NCI-H1436 (cell line): ENCODE results near the gene HMGB1.
A peak's percentile ranks its signal among the peaks of the same experiment; 100 is the strongest.

ENCODE experiments used
- DNase-seq: peaks from one replicate; lab custom pipeline; 2025; lab: John Stamatoyannopoulos, UW

HMGB1 gene

GRCh38 chr13:30465593-30466357 is at the start of gene HMGB1:
Gene HMGB1 (minus strand): TSS chr13:30465936. CDS start chr13:30463680, 2,256 bp downstream.
- peak; percentile 94 for DNase-seq

DNA sequence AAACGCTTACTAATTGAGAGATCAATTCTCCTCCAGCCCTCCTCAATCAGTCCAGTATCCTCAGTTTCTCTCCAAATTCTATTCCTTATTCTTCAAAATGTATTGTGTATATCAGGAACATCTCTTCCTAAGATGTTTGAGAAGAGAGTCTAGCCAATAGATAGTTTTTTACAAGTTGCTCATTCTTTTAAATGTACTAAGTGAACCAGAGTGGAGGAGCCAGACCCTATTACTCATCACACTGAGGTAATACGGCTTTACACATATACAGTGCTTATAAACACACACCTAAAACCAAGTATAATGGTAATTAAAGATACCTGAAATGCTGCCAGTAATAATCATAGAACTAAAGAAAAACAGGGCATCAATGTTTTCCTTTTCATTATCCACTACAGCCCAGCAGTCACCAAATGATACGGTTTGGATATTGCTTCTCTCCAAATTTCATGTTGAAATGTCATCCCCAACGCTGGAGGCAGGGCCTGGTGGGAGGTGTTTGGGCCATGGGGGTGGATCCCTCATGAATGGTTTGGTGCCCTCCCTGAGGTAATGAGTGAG is 45.2 kb upstream of the HMGB1 start:
- no peak for DNase-seq

DNA sequence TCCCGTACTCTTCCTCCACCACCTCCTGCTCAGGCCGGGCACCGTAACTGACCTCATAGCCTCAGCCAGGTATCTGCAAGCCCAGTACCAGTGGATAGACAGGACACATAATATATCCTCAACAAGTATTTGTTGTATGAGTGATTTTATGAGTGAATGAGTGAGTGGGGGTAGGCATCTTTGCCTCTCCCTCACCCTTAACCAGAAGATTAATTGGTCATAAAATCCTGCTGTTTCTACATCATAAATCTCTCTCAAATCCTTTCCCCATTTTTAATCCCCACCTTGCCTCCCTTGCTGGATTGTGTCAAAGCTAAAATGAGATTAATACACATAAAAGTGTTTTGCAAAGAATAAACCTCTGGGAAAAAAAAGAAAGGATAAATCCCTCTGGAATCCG is 44.4 kb upstream of the HMGB1 start:
- no peak for DNase-seq

GRCh38 chr13:30509254-30510050 is 43.7 kb upstream of the HMGB1 start:
- DNase-seq = no peak

DNA sequence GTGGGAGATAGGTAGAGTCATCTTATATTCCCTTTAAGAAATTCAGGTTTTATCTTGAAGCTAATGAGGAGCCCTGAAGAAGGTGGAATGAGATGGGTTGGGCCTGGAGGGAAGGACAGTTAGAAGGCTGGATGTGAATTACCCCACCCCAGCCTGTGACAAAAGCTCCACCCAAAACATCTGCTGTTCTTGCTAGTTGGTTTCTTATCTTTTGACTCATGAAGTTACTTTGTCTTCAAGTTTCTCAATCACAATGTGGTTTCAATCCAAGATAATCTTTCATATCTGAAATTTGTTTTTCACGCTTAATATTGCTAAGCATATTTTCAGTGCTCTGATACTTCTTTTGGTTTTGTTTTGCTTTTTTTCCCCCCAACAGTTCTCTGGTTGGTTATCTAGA is 38.3 kb upstream of the HMGB1 start:
- no peak for DNase-seq

DNA sequence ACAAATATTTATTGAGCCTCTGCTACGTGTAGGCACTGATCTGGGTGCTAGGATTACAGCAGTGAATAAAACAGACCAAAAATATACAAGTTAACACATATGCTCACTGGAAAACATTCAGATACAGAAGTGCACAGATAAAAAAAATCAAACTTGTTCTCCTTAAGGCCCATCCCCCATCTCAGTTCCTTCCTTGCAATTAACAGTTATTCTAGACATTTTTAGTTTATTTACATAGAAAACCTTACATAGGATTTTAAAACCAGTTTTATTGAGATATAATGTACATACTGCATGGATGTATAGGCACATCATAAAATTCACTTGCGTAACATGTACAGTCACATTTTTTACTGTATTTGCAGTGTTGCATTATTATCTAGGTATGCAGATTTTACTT is 36.5 kb upstream of the HMGB1 start:
- DNase-seq = no peak

GRCh38 chr13:30499338-30499737 is 33.6 kb upstream of the HMGB1 start:
- no peak for DNase-seq

DNA sequence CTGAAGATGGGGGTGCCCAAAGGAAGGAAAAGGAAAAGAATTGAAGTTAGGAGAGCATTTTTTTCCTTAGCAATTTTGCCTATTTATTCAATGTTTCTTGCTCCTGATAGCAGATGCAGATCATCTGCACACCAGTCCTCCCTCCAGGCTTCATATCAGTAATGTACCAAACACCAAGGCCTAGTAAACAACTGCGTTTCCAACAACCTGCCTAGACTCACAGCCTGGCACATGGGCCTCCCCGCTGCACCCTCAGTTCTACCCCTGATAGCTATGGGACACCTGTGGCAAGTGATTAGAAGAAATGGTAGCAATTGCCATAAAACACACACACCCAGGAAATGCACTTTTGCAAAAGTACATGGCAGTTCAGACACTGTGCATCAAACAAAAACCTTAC is 30.4 kb upstream of the HMGB1 start:
- DNase-seq = no peak

GRCh38 chr13:30495746-30496145 is 30.0 kb upstream of the HMGB1 start:
- DNase-seq = no peak

- no peak for DNase-seq
Measured at GRCh38 chr13:30493658-30494381, 28.1 kb upstream of the HMGB1 start.

DNA sequence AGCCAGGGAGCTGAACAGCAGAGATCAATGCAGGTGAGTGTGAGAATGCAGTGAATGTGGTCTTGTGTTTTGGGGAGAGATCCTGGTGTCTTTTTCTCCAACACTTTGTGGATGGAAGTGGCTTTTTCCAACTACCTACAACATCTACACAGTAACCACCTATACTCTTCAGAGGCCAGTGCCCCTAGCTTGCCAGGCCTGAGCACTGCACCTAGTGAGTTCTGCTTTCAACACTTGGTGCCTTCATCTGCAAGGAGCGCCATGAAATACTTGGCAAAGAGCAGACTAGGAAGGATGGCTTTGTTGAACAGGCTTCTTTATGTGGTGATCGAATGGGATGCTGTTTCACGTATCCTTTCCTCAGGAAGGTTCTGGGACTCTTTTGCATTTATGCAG is 21.3 kb upstream of the HMGB1 start:
- no peak for DNase-seq

DNA sequence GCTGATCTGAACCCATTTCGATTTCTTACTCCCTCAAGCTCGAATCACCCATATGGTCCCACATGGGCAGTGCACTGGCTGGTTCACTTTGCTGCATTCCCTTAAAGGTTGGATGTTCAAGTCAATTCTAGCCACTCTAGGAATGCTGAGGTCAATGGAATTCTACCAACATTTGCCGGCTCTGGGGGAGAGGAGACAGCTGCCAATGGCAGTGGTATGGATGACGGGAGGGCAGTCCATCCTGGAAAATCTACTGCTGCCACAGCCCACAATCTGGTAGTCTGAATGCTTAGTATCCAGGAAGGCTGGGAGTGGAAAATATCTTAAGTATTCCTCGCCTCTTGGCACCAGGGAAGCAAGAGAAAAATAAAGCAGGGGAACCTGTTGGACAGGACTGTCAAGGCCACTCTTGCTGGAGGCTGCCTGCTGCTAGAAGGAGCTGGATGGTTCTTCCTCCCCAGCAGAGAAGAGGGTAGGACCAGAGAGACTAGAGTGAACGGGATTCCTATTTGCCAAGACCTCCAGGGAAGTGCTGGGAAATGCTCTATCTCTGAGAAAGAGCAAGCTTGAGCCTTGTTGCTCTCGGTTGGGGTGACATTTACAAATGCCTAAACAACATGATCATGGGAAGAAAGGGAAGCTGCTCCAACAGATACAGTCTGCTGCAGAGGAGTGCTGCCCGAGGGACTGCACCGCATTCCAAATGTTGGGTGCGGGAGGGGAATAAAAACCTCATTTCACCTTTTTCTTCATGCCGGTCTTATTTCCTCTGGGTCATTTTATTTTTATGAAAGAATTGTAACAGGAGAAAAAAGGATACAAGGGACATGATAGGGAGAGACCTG is 20.7 kb upstream of the HMGB1 start:
- DNase-seq = no peak

DNA sequence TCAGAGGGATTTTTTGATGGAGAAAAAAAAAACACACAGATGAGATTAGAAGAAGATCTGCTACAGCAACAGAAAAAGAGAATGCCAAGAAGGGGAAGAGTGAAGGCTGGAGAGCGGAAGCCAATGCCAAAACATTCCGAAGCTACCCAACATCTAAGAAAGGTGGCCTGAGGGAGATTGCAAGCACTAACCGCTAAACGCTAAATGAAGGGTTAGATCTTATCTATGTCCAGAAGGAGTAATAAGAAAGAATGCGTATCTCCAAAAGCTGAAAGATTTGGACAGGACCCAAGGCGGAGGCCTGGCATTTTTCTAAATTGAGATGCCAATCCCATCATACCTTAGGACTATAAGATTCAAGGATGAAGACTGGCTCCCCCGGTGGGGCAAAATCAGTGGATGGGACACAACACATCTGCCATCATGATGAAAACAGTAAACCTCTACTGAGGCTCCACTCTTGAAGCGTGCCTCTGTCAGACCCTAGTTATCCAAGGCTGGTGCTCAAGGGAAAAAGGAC is 15.6 kb upstream of the HMGB1 start:
- no peak for DNase-seq

DNA sequence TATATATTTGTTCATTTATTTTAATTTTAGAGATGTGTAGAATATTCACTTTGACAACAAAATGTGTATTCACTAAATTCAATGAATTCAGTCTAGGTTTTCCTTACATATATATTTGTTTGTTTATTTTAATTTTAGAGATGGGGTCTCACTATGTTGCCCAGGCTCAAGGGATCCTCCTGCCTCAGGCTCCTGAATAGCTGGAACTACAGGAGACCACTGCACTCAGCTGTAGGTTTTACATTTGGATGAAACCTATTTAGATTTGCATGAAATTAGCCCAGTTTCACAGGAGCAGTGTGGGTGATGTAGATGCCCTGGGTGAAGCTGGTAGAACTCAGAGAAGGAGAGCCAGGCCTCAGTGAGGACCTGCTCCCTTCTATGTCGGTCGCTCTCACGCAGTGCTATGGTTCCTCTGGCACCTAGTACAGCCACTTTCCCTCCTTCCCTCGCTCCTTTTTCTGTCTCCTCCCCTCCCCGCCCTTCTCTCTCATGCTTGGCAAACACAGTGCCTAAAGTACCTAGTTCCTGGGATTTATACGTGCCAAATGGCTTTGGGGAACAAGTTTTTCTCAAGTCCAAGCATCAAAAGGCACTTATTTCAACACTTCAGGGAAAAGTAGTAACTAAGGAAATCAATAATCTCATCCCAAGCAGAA is 14.7 kb upstream of the HMGB1 start:
- no peak for DNase-seq

- DNase-seq = no peak
Measured at GRCh38 chr13:30479883-30480219, 14.1 kb upstream of the HMGB1 start.

DNA sequence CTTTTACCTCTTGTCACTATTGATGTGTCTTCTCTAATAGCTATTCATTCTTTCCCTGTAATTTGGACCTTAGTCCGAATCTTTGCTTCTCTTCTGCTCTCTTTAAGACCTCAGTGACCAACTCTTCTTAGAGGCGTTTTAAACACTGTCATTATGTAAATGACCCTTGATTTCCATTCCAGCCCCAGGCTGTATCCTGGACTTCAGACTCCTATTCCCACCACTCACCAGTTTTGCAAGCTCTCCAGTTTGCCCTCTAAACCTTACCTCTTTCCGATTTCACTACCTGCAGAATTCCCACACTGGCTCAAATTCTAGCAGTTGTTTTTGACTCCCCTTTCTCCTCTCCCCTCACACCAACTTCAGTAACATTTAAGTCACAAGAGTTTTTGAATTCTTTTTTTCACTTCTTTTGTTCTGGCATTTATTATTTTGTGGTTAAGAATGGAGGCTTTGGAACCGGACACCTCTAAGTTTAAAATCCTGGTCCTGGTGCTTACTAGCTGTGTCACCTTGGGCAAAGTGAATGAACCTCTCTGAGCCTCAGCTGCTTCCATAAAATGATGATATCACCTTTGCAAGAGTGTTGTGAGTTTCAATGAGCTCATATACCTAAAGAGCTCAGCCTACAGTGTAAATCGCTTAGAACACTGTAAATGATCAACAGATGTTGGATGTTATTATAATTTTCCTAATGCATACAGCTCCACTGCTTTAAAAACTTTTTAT is 13.6 kb upstream of the HMGB1 start:
- DNase-seq = no peak

DNA sequence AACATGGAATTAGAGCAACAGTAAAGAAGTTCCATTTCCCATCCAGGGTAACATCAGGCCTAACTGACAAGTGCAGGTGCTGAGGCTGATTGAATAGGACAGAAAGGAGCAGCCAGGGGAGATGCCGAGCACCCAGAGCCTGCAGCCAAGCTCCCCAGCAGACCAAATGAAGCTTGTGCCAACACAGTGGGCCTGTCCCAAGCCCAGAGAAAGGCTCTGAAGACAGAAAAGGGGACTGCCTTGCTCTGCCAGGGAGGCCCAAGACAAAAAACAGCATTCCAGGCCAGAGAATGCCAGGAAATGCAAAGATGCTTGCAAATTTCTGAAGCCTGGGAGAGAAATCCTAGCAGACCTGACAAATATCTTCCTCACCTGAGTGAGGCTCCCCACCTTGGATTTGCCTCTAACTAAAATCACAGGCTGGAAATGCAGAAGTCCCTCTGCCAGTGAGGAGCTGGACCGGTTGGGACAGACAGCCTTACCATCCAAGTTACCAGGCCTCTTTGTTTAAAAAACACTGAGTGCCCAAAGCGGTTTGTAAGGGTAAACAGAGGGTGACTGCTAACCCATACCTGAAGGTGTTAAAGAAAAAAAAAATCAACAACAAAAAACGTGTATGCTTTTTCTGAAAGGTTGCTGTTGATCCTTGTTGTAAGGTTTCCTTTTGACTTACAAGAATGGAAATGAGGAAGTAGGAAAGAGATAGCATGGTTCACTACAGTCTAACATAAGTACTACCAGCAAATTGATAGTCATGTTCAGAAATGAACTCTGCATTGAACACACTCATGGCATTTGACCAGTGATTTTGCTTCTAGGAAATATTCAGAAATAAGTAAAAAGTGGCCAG is 11.8 kb upstream of the HMGB1 start:
- no peak for DNase-seq

- no peak for DNase-seq
Measured at GRCh38 chr13:30473675-30474074, 7.9 kb upstream of the HMGB1 start.

- DNase-seq = no peak
Measured at GRCh38 chr13:30466841-30467252, 1.1 kb upstream of the HMGB1 start.
